Stimulated activated naive CD8-positive, alpha-beta T cell treated with anti-CD3 and anti-CD28 coated beads, Interleukin-15, Interleukin-2, amounts not matched to agents 100 ng/mL and 50 ng/mL, for 24 hours (primary cell): Measurements from ENCODE around the gene C18orf54.

Source experiments
- H3K27ac Mint-ChIP-seq: one replicate; pipeline ENCODE4 v1.8.0; 2021; ENCODE audit warnings: mild to moderate bottlenecking, mixed read lengths
- H3K27me3 Mint-ChIP-seq: one replicate; pipeline ENCODE4 v1.8.0; 2021; ENCODE audit warnings: mixed read lengths
- H3K36me3 Mint-ChIP-seq: one replicate; pipeline ENCODE4 v1.8.0; 2021; ENCODE audit warnings: low read depth, mixed read lengths
- H3K4me1 Mint-ChIP-seq: one replicate; pipeline ENCODE4 v1.8.0; 2021; ENCODE audit warnings: low read depth, mixed read lengths
- H3K4me3 Mint-ChIP-seq: one replicate; pipeline ENCODE4 v1.8.0; 2021; ENCODE audit warnings: mild to moderate bottlenecking, mixed read lengths
- H3K9me3 Mint-ChIP-seq: one replicate; pipeline ENCODE4 v1.8.0; 2021; ENCODE audit warnings: mixed read lengths

Gene C18orf54

DNA sequence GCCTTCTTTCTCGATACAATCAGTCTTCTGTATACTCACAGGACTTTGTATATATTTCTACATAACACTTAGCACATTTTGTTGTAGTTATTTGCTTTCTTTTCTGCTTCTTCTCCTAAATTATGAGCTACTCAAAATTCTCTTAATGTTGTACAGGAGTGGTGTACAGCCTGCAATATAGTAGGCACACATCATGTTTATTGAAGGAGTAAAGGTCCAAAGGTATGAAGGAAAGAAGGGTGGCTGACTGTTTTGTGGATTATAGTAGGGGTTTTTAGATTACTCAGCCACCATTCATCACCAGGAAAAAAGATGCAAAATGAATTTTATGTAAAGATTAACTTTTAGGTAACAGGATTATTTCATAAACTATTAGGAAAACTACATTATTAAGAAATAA lies 54.1 kb downstream of the C18orf54 start:
- H3K4me3 Mint-ChIP-seq: no peak overlapping the region
- no peaks in the 10 kb centered on the region for H3K36me3 Mint-ChIP-seq
- H3K27ac Mint-ChIP-seq: no peak overlapping the region
- no peaks in the 10 kb centered on the region for H3K9me3 Mint-ChIP-seq
- H3K27me3 Mint-ChIP-seq: peaks cover 22% of the 10 kb centered on the region
- H3K4me1 Mint-ChIP-seq: no peaks in the 10 kb centered on the region

DNA sequence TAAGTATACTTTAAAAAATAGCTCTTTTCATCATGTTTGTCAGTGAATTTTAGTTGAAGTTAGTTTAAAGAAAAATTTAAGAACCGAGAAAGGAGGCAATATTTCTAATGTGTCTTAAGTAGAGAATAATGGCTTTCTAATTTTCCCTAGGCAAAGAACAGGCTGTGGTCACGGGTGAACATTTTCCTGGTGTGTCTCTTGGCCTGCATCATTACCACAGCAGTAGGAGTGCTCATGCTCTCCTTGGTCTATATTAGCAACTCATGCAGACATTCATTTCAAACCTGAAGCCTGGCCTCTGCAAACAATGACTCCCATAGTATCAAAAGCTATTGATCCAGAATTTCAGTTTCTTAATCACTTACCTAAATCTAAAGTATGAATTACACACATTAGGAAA lies 57.4 kb downstream of the C18orf54 start:
- Mint-ChIP-seq H3K27me3 (peaks cover 13% of the 10 kb centered on the region), H3K27ac (no peak overlapping the region), H3K36me3 (no peaks in the 10 kb centered on the region), H3K4me3 (no peak overlapping the region), H3K9me3 (no peaks in the 10 kb centered on the region), H3K4me1 (no peaks in the 10 kb centered on the region)

DNA sequence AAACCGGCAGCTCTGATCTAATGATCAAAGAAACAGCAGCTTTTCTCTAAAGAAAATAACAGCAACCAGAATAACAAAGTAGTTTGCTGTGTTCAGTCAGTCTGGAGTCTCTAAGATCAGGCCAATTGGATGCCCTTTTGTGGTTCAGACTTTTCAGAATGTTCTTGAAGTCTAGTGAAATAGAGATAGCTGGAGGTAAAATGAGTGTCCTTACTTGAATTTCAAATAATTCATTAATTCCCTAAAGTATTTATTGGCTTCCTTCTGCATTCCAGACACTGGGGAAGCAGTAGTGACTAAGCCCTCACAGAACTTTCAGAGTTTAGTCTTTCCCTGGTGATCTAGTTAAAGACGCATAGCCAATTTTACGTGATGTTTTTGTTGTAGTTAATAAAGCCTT lies 58.7 kb downstream of the C18orf54 start:
- no peak overlapping the region for H3K4me3 Mint-ChIP-seq
- H3K27ac Mint-ChIP-seq: no peak overlapping the region
- H3K27me3 Mint-ChIP-seq: peaks cover 16% of the 10 kb centered on the region
- no peaks in the 10 kb centered on the region for H3K4me1 Mint-ChIP-seq
- H3K9me3 Mint-ChIP-seq: no peaks in the 10 kb centered on the region
- no peaks in the 10 kb centered on the region for H3K36me3 Mint-ChIP-seq

DNA sequence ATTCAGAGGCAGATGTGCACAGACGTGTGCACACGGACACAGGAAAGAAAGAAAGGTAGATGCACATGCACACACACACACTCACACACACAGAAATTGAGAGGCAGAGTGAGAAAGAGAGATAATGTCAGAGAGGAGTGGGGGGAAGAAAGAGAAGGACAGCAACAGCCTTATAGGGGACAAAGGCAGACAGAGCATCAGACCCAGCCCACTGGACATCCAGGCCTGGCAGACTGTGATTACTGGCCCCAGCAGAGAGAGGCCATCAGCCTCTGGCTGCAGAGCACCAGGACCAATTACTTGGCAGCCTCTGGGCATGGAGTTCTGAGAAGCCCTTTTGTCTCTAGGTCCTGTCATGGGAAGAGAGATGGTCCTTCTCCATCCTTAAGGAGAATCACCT lies 66.1 kb downstream of the C18orf54 start:
- Mint-ChIP-seq H3K27ac (no peak overlapping the region), H3K4me1 (no peaks in the 10 kb centered on the region), H3K27me3 (peaks cover 15% of the 10 kb centered on the region), H3K36me3 (no peaks in the 10 kb centered on the region), H3K4me3 (no peak overlapping the region), H3K9me3 (no peaks in the 10 kb centered on the region)

DNA sequence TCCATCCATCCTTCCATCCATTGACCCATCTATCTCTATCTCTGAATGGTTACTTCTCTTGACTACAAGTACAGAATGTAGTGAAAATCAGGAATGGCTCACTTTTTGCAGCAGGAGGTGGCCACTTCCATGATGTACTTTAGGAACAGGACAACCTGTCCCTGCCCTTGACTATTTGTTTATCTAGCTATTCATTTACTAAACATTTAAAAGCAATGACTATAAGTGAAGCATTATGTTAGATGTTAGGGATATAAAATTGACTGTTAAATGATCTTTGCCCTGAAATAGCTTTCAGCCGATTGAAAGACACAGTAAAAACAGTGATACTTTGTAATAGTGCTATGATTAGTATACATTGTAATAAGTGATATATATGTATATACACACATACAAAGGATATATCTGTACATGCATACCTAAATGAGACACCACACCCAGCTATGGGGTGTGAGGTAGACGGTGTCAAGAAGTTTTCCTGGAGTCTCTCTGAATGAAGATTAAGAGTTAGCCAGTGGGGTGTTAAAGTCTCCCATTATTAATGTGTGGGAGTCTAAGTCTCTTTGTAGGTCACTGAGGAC lies 68.5 kb downstream of the C18orf54 start:
- Mint-ChIP-seq H3K4me3 (no peak overlapping the region), H3K36me3 (no peaks in the 10 kb centered on the region), H3K27me3 (peaks cover 8% of the 10 kb centered on the region), H3K4me1 (no peaks in the 10 kb centered on the region), H3K27ac (no peak overlapping the region), H3K9me3 (no peaks in the 10 kb centered on the region)
